CD4-positive, alpha-beta T cell treated with Interleukin-17A for 1 hour (primary cell): Measurements from ENCODE around the gene CEP57L1.

Source experiments
- DNase-seq: peaks from one replicate; pipeline ENCODE4 v3.0.0-alpha.2; 2020

CEP57L1 gene

DNA sequence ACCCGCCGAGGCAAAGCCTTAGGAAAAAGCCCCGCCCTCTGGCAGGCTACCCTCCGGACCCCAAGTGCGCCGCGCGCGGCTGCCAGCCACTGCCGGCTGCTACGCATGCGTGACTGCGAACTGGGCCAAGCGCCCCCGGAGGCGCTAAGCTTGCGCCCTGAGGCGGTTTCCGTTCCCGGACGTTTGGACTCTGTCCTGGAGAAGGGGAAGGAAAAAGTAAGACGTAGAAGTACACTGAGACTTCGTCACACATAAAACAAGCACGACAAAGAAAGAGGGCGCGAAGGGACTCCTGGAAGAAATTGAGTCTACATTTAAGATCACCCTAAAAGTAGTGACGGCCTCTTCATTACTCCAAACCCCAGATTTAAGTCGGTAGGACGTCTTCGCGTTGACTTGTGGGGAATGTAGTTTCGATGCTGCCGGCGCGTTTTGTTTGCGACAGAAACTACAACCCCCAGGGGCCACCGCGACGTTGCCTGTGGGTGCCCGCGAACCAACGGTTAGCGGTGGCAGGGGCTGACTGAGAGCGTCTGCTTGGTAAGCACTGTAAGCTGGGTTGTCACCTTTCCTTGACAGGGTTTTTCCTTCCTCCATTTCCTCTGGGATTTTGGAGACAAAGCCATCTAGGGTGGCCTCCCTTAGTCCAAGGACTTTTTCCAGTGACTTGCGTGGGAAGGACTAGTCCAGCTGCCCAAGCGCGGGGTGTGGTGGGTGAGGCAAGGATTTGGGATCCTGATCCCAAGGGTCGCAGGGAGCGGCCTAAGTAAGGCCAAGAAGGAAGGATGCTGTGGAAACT, at the start of gene CEP57L1:
TSS of gene CEP57L1 (plus strand) at position 472 of the 799 bp plus-strand sequence. CDS start 49,715 bp downstream, outside the sequence.
- DNase-seq: peak; percentile 97

DNA sequence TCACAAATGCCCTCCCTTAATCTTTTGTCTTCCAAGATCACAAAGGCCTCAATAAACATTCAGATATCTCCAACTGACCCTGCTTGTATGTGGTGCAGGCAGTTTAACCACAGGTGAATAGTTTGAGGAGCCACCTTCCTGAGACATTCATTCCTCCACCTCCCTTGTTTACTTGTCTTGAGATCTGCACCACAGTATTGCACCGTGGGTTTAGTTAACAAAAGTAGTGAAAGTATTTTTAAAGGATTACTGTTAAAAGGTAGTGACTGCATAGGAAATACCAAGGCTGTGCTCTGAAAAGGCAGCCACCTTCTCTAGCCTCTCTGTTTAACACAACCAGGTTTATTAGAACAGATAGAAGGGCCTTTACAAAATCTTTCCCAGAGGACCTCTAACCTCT, 47.1 kb upstream of the CEP57L1 start:
- DNase-seq: no peak

GRCh38 chr6:109048670-109049415, 46.5 kb upstream of the CEP57L1 start:
- DNase-seq: no peak

DNA sequence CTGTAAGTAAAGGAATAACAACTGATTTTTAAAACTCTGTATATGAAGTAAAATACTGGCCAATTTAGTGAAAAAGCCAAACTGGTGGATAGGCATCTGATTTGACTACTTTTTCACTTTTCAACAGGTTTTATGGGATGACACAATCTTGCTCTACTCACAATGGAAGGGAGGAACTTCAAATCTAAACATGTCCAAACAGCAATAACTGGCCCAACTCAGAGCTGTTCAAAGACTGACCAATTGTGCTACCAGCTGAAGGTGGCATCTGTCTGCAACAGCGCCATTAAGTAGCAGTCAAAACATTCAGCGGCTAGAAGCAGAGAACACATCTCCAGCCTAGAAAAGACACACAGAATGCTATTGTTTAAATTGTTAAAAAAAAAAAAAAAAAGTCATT, 45.3 kb upstream of the CEP57L1 start:
- DNase-seq: no peak

- DNase-seq: no peak
These were observed 44.7 kb upstream of the CEP57L1 start for GRCh38 chr6:109050447-109051102.

GRCh38 chr6:109051301-109052017, 43.8 kb upstream of the CEP57L1 start:
- DNase-seq: no peak

DNA sequence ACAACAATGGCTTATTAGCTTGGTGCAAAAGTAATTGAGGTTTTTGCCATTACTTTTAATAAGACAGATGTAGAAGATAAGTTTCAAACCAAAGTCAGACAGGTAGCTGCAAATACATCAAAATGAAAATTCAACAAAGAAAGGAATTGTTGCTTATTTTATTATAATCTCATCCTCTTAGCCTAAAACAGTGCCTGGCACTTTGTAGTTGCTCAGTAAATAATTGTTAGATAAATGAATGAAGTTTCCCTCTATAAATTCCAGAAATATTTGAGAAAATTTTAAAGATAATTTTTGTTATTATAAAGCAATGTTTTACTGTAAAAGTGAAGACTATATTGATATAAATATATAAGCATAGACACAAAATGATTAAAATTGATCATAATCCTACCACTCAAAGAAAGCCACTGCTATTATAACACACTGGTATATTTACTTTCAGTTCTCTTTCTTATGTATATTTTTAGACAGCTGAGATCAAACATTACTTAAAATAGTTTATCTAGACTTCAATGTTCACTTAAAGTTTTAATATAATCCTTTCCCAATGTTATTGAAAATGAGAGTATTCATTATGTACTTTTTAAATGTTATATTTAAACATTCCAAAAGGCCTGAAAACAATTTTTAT, 43.2 kb upstream of the CEP57L1 start:
- no peak for DNase-seq

DNA sequence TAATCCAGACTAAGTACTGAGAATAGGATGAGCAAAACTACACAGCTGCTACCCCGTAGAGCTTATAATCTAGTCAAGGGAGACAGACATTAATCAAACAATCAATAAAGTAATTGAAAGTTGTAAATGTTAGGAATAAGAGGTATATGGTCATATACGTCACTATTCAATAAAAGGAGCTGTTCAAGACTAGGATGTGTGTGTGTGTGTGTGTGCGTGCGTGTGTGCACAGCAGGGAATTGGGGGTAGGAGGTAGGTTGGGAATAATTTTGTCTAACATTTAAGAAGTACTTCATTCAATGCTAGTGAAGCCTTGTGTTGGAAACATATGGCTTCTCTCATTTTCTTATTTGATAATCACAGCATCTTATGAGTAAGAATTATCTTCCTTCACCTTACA, 42.5 kb upstream of the CEP57L1 start:
- DNase-seq: no peak

- no peak for DNase-seq
These were observed 42.0 kb upstream of the CEP57L1 start for GRCh38 chr6:109053336-109053735.

GRCh38 chr6:109055771-109056235, 39.5 kb upstream of the CEP57L1 start:
- no peak for DNase-seq

DNA sequence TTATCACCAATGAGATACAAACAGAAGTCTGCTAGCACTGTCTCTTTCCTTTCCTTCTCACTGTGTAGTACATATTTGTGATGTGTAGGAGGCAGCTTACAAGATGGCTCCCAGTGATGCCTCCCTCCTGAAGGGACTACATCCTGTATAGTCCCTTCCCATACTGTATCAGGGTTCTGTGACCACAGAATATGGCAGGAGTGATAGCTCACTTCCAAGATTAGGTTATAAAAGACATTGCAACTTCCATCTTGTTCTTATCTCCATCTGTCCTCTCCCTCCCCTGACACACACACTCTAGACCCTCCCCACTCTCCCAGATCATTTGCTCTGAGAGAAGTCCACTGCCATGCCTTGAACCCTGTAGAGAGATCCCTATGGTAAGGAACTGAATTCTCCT, 38.6 kb upstream of the CEP57L1 start:
- no peak for DNase-seq

GRCh38 chr6:109058620-109059019, 36.7 kb upstream of the CEP57L1 start:
- no peak for DNase-seq

DNA sequence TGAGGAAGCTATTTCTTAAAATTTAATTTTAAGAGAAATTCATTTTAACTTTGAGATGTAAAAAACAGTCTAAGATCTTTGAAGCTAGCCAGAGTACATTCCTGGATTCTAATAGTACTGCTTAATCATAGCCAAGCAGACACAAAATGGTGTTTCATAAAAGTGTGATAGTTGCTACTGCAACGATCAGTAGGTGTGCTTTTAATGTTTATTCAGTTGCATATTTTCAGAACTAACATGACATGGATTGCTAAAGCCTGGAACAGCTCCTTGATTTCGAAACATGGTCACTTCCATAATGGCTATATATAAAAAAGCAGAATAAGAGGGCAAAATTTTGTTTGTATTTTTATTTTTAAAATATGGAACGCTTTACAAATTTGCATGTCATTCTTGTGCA, 36.2 kb upstream of the CEP57L1 start:
- DNase-seq: no peak

GRCh38 chr6:109059571-109060021, 35.7 kb upstream of the CEP57L1 start:
- DNase-seq: peak; percentile 76

DNA sequence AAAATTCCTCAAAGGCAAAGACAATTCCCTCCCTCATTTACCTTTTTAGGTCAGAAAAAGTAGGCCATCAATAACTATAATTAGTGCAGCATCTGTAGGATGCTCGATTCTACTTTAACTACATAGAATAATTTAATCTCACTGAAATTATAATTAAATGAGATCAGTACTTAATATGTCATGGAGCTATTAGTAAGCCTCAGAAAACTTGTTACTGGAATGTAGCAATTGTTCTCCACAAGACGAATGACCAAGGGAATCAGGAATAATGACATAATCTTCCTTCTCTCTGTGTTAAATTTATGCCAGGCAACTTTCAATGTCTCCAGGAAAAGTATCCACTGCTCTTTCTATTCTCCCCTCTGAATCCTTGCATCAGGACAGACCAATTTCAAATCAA, 34.7 kb upstream of the CEP57L1 start:
- no peak for DNase-seq

GRCh38 chr6:109062216-109062615, 33.1 kb upstream of the CEP57L1 start:
- DNase-seq: no peak

GRCh38 chr6:109062767-109063352, 32.4 kb upstream of the CEP57L1 start:
- no peak for DNase-seq

GRCh38 chr6:109069746-109070145, 25.6 kb upstream of the CEP57L1 start:
- no peak for DNase-seq

GRCh38 chr6:109071125-109071917, 24.0 kb upstream of the CEP57L1 start:
- peak; percentile 22 for DNase-seq

- DNase-seq: peak; percentile 85
These were observed 21.8 kb upstream of the CEP57L1 start for GRCh38 chr6:109073344-109074132.
